HG03439 (cell line): ENCODE data around the gene PCDHGA2.
"Not testable (repeated sequence)": the region's sequence is repeated elsewhere in the genome, so short reads cannot be mapped to it uniquely, and the experiment has no call there.

ENCODE experiments used
- ATAC-seq: cut with Tn5 transposase; IDR thresholded peaks from one replicate; pipeline ENCODE4 v1.9.1; 2021; ENCODE audit warnings: mild to moderate bottlenecking, moderate library complexity; ENCODE audit not compliant: unreplicated experiment

Gene PCDHGA2

DNA sequence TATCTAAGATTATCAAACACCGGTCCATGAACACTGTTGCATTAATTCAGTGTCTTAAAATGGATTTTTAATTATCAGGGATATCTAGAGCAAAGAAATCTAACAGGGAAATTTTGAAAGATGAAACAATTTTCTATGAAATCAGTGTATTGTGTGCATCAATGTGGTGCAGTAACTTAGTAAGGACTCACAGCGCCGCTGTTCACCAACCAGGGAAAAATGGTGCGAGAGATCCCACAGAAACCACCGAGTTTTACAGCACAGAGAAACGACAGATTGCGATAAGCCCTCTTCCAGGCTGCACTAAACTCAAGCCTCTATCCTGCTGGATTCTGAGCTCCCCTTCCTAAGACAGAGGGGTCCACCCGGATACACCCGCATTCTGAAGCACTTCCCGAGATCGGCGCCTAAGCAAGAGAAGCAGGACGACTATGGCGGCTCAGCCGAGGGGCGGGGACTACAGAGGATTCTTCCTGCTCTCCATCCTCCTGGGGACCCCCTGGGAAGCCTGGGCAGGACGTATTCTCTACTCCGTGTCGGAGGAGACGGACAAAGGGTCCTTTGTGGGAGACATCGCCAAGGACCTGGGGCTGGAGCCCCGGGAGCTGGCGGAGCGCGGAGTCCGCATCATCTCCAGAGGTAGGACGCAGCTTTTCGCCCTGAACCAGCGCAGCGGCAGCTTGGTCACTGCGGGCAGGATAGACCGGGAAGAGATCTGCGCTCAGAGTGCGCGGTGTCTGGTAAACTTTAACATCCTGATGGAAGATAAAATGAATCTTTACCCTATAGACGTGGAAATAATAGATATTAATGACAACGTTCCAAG lies 44.1 kb downstream of the PCDHGA2 start, which contains the start of gene PCDHGA7:
Gene PCDHGA7 (plus strand): TSS at position 274 of the 826 bp plus-strand sequence. CDS start 158 bp downstream, at position 432.
- ATAC-seq = no peak

- no peak for ATAC-seq
These were observed 44.8 kb downstream of the PCDHGA2 start for GRCh38 chr5:141383345-141383744.

DNA sequence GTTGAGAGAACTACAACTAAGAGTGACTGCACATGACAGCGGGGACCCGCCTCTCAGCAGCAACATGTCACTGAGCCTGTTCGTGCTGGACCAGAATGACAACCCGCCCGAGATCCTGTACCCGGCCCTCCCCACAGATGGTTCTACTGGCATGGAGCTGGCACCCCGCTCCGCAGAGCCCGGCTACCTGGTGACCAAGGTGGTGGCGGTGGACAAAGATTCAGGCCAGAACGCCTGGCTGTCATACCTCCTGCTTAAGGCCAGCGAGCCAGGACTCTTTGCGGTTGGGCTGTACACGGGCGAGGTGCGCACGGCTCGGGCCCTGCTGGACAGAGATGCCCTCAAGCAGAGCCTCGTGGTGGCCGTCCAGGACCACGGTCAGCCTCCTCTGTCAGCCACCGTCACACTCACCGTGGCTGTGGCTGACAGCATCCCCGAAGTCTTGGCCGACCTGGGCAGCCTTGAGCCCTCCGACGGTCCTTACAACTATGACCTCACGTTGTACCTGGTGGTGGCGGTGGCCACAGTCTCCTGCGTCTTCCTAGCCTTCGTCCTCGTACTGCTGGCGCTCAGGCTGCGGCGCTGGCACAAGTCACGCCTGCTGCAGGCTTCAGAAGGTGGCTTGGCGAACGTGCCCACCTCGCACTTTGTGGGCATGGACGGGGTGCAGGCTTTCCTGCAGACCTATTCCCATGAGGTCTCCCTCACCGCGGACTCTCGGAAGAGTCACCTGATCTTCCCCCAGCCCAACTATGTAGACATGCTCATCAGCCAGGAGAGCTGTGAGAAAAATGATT lies 46.1 kb downstream of the PCDHGA2 start:
- ATAC-seq = no peak

- ATAC-seq = not testable (repeated sequence)
These were observed 49.2 kb downstream of the PCDHGA2 start, which contains the start of gene PCDHGB4 for GRCh38 chr5:141387557-141388311. Gene PCDHGB4, plus strand, starts transcription at chr5:141387698. Its CDS starts 187 bp downstream, at chr5:141387885.

DNA sequence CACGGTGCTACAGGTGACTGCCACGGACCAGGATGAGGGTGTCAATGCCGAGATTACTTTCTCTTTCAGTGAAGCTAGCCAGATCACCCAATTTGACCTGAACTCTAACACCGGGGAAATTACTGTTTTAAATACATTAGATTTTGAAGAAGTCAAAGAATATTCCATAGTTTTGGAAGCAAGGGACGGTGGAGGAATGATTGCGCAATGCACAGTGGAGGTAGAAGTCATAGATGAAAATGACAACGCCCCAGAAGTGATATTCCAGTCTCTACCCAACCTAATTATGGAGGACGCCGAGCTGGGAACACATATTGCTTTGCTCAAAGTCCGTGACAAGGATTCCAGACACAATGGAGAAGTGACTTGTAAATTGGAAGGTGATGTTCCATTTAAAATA lies 50.1 kb downstream of the PCDHGA2 start:
- no peak for ATAC-seq

DNA sequence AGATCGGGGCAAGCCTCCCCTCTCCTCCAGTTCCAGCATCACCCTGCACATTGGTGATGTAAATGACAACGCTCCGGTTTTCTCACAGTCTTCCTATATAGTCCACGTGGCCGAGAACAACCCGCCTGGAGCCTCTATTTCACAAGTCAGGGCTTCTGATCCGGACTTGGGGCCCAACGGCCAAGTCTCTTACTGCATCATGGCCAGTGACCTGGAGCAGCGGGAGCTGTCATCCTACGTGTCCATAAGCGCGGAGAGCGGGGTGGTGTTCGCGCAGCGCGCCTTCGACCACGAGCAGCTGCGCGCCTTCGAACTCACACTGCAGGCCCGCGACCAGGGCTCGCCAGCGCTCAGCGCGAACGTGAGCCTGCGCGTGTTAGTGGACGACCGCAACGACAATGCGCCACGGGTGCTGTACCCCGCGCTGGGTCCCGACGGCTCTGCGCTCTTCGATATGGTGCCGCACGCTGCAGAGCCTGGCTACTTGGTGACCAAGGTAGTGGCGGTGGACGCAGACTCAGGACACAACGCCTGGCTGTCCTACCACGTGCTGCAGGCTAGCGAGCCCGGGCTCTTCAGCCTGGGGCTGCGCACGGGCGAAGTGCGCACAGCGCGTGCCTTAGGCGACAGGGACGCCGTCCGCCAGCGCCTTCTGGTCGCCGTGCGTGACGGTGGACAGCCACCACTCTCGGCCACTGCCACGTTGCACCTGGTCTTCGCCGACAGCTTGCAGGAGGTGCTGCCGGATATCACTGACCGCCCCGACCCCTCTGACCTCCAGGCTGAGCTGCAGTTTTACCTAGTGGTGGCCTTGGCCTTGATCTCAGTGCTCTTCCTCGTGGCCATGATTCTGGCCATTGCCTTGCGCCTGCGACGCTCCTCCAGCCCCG lies 50.8 kb downstream of the PCDHGA2 start:
- no peak for ATAC-seq

DNA sequence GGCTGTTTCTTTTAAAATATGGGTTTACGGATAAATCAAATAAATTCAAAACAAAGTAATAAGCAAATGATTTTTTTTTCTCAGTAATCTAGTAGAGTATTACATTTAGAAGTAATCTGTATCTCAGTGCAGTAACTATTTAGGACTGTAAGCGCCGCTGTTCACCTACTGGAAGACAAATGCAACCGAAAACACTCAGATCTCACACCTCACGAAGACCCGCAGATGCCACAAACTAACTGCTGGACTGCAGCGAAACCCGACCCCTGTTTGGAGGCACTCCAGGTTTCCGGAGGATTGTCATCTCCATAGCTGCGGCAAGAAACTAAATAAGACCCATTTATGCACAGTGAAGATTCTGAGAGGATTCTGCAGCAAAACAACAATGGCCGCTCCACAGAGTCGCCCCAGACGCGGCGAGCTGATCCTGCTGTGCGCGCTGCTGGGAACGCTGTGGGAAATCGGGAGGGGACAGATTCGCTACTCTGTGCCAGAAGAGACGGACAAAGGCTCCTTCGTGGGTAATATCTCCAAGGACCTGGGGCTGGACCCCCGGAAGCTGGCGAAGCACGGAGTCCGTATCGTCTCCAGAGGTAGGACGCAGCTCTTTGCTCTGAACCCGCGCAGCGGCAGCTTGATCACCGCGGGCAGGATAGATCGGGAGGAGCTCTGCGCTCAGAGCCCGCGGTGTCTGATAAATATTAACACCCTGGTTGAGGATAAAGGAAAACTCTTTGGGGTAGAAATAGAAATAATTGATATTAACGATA lies 54.1 kb downstream of the PCDHGA2 start, which contains the start of gene PCDHGA8:
Gene PCDHGA8 (plus strand): TSS at position 205 of the 770 bp plus-strand sequence. CDS start 181 bp downstream, at position 386.
- no peak for ATAC-seq
